ENCODE data around the gene NPAS3.

NPAS3 gene

DNA sequence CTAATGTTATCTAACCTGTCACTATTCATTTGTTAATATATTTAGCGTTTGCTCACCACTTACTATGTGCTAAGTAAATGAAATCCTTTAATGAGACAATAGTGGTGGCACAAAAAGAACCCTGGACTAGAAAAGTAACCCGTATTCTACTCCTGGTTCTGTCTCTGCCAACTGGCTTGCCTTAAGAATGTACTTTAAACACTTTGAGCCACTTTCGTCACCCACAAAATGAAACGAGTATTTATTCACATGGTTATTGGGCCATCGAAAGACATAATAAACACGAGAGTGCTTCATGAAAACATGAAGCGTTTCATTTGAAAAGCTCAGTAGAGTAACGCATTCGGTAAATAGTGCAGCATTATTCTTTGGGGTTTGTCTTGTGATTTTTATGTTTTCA lies 757.5 kb downstream of the NPAS3 start:
- in situ Hi-C loops (cut with MboI; ENCODE audit: low sequenced_read_pairs) = no loop called here

DNA sequence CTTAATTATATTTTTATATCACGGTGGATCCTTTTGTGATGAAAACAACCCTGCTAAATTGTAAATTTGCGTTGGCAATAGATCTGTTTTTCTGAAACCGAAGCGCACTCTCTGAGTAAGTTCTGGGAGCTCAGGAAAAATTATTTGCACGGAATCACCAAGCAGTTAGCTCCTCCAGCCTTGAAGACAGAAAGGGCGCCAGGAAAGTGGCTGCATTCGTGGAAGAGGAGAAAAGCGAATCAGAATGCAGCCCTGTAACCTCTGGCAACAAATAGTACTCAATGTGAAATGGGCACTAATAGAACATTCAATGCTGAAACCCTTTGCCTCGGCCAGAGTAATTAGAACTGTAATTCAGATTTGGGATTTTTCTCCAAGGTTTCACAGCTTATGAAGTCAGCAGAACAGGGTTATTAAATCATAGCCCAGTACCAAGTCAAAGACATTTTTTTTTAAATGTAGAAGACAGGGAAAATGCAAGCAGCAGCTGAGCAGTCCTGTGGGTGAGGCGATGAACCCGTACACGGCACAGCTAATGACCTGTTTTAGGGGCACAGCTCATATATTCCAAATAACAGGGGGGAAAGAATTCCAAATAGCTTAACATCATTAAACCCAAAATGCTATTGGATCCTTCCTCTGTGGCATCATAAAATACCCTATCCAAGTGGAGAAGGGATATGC lies 760.8 kb downstream of the NPAS3 start:
- in situ Hi-C loops (cut with MboI; ENCODE audit: low sequenced_read_pairs) = no loop called here

DNA sequence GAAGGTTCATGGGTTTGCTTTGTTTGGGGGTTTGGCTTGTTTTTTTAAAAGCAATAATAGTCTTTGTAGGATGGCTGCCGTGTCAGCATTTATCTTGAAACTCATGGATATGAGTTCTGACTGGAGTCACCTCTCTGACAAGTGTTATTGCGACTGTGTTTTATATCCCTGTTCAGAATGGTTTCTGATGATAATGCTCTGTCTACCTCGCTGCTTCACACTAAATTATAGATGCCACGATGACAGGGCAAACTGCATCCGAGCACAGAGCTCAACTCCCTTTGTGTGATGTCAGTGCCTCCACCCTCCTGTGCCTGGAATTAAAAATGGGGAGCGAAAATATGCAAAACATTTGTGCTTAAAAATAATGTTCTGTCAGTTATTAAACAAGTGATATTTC lies 761.4 kb downstream of the NPAS3 start:
- in situ Hi-C loops (cut with MboI; ENCODE audit: low sequenced_read_pairs) = no loop called here

DNA sequence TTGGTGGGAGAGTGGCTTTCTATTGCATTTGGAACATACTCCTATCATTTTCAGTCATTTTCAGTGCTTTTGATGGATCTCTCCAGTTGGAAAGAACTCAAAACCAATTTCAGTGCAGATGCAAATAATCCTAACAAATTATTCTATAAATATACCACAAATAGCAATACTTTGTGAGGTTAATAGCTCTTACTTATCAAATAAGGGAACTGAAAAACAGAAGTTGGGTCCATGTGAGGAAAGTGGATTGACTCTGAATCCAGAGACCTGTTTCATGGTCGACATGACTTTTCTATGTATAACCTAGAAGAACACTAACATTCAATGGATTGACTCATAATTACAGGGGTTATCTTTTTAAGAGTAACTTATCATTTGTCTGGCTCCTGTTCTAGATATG lies 763.6 kb downstream of the NPAS3 start:
- in situ Hi-C loops (cut with MboI; ENCODE audit: low sequenced_read_pairs) = no loop called here

DNA sequence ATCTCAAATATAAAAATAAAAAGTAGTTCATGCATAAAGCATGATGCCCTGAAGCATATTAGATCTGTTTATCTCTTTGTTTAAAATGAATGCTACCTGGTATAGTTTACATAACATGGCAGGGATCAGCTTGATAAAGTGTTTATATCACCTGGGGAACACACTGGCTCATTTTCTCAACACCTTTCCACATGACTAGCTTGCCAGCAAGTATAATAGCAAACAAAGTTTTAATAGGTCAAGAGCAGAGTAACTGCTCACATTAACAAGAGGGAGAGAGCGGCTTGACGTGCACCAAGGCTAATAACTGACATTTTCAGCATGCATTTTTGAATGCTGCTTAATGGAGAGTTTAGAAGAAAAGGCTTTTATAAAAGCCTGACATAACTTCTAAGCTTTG lies 765.8 kb downstream of the NPAS3 start:
- in situ Hi-C loops (cut with MboI; ENCODE audit: low sequenced_read_pairs) = no loop called here

DNA sequence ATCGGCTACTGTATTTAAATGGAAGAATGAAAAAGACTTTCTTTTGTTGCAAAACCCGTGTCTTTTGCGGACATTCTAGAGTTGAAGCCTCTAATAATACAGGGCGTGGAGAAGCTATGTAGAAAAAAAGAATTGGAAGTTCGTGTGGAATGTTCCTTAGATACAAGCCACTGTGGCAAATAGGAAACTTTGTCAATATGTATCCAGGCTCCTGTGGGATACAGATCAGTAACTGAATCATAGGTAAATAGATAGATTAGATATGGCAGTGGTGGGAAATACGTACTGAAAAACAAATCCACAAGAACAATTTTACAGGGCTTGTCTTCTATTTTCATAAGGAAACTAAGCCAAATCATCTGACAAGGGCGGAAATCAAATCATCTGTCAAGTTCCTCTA lies 766.8 kb downstream of the NPAS3 start:
- in situ Hi-C loops (cut with MboI; ENCODE audit: low sequenced_read_pairs) = no loop called here

DNA sequence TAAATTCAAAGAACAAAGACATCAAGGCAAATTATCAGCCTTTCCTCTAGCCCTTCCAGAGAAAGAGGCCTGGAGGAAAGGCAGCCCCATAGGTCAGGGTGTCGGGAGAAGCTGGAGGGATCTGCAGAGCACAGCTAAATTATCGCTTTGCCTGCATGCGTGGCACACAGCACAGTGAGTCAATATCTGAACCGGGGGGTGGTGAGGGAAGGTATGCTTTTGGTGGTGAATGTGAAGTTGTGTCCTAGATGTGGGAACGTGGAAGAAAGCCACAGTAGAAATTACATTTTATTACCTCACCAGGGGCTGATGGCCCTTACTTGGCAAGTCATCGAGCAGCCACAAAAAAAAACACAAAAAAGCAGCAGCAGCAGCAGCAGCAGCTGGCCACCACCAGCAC lies 769.0 kb downstream of the NPAS3 start:
- in situ Hi-C loops (cut with MboI; ENCODE audit: low sequenced_read_pairs) = no loop called here

DNA sequence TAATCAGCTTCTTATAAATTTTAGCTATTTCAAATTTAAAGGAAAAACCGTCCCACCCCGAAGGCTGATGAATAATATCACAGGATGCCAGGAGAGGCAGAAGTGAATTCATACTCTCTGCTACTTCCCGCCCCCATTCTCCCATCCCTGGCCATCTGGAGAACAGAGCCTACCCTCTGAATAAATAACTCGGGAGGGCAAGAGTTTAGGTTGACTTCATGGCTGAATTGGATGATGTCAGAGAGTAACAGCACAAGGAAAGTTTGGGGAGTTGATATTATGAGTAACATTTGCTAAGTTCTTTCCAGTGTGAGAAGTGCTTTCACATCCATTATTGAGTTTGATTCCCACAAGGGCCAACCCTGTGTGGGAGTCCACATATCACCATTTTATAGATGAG lies 770.6 kb downstream of the NPAS3 start:
- in situ Hi-C loops (cut with MboI; ENCODE audit: low sequenced_read_pairs) = no loop called here

DNA sequence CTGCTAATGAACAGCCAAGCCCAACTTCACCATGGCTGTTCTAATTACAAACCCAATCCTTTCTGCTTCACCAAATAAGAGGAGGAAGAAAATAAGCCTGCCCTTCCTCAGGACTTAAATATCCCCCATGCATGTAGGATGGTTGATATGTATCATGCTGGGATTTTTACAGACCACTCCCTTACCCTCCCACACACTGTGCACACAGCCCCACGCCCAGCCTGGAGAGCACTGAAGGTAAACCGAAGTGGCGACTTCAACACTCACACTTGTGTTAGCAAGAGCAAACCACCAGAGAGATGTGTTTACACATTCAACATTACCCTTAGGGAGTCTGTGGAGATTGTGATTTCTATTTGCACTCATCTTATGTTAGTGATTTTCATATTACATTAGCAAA lies 771.0 kb downstream of the NPAS3 start:
- in situ Hi-C loops (cut with MboI; ENCODE audit: low sequenced_read_pairs) = no loop called here

DNA sequence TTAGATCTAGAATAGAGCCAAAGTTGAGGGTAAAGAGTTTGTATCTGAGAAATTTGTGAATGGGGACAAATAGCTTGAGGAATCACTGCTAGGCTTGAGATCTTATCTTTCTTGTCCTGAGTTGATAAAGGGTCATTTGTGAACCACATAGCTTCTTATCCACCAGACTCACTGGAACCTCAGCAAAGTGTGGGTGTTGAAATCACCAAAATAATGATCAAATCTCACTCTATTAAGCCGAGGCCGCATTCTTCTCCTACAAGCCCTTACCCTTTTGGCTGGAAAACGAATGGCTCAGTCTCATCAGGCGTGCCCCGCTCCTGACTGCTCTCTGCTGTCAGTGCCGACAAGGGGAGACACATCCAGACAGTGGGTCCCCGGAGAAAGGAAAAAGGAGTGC lies 771.6 kb downstream of the NPAS3 start:
- in situ Hi-C loops (cut with MboI; ENCODE audit: low sequenced_read_pairs) = no loop called here

DNA sequence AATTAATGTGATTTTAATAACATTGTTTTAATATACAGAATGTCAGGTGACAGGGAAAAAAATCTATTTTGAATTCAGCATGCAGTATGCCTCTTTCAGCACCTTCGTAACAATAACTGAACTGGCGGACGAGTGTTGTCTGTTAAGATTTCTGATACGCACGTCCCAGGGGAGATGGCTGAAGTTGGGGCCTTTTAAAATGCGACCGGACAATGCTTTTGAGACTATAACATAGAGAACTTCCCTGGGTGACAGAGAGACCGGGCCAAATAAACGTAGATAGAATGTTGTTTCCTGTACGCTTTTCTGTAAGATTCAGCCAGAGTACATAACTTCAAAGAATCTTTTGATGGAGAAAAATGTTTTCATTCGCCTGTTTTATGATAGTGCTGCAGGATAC lies 772.5 kb downstream of the NPAS3 start:
- in situ Hi-C loops (cut with MboI; ENCODE audit: low sequenced_read_pairs) = no loop called here

DNA sequence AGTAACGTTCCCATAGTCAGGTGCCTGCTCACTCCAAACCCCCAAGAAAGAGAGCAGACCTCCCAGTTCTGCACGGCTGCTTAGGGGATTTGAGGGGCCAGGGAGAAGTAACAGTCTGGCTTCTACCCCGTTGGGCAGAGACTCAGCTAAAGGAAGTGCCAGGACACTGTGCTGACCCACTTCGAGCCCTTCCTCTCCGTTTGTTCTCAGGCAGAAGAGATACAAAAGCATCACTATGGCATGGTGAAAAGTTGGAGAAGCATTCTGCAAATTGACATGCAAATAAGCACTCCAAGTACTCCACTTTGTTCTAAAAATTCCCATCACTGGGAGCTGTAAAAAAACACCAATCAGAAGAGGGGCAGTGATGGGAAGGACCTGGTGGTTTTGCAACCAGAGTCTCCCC lies 773.1 kb downstream of the NPAS3 start:
- in situ Hi-C loops (cut with MboI; ENCODE audit: low sequenced_read_pairs) = no loop called here

DNA sequence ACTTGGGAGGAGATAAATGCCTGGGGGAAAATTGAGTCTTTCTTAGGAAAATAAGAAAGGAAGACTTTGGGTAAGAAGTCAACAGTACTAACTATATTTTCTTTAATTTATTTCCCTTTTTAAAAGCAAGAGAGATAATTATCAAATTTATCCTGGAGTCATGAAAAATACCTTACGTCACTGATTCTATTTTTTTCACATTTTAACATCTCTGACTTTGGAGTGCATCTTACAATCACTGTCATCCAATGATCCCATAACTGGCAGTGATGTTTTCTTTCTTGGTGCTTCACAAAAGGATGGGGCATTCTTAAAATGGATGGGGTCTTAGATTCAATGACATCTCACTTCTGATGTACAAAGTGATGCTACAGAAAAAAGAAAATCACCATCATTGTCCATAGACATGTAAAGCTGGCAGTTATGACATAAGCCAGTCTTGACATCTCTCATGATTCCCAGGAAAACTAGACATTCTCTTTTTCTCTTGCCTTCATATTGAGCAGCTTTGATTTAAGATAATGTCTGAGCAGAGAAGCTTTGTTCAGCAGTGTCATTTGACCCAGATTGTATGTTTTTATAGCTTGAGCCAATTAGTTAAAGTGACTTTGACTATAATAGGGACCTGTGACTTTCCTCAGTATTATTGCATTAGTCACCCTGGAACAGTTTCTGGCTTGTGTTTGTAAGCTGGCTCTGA lies 776.0 kb downstream of the NPAS3 start:
- in situ Hi-C loops (cut with MboI; ENCODE audit: low sequenced_read_pairs) = no loop called here

DNA sequence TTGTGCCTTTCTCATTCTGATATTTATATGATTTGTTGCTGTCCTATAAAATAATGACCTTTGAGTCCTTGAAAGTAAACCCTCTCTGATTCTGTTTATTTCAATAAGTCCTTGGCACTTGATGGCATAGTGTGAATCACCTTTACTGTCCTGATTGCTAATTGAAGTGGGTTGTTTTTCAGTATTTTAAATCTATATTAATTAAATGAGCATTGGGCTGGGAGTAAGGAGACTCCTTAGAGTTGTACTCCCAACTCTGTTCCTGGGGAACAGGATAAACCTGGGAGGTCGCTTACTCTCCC lies 776.5 kb downstream of the NPAS3 start:
- in situ Hi-C loops (cut with MboI; ENCODE audit: low sequenced_read_pairs) = no loop called here

DNA sequence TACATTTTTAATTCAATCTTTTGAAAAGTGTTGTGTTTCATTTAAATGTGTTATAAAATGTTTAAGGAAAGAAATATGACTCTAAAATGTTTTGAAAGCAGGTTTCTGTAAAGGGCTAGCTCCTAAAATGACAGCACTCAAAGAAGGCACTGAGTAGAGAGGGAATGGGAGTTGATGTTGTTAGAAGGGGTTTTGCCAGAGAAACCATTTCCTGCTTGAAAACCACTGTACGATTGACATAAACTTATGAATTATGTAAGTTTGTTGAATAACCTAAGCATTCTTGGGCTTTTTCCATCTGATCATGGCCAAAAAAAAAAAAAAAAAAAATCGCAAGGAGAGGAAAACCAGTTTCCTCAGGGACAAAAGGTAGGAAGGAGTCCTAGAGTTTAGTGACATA lies 778.2 kb downstream of the NPAS3 start:
- in situ Hi-C loops (cut with MboI; ENCODE audit: low sequenced_read_pairs) = no loop called here

DNA sequence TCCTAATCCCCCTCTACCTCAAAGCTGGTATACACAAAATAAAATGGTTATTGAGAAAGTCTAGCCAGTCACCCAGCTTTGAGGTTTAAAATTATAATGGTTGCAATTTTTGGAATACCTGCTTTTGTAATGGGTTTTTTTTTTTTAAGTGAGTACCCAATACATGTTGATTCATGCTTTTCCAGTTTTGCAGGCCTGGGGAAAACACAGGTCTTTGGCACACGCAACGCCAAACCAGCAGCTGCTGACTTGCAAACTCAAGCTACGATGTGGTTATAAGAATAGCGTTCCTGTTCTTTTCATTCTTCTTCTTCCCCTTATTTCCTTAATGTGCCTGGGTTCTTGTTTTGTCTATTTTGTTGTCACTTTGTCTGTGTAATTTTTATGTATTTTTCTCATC lies 779.2 kb downstream of the NPAS3 start:
- in situ Hi-C loops (cut with MboI; ENCODE audit: low sequenced_read_pairs) = no loop called here

DNA sequence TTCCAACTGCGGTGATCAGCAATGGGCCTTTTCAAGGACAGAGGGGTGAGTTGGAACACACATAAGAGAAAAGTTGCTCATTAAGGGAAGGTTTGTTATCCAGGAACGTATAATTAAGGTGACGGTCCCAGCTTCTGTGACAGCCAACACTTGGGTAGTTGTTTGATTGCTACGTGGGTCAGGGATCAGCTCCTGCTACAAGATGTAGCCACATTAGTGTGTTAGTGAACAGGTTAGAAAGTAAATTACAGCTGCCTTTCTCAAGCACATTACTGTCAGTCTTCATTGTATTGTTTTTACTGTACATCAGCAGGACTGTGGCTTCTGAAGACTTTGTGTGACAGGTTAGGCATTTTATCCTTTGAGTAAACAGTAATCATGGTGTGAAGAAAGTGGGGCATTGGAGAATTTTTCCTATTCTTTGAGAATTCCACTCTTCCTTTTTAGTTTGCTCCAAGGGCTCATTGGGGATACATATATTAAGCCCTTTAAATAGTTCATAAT lies 781.7 kb downstream of the NPAS3 start:
- in situ Hi-C loops (cut with MboI; ENCODE audit: low sequenced_read_pairs) = no loop called here

DNA sequence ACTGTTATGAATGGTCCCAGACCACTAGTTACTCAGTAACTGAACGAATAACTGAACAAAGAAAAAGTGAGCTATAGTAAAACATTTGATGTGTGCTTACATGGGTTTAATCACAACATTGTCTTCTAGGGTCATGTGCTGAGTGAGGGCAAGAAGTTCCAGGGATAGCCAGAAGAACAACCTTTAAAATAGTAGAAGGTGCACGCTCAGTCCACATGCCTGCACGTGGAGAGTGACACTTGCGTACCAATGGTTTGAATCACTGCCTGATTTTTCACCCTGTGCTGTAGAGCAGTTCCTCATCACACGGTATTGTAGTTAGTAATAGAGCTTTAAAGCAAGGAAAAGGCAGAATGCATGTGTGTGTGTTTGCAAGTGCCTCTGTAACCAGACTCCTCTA lies 788.0 kb downstream of the NPAS3 start:
- in situ Hi-C loops (cut with MboI; ENCODE audit: low sequenced_read_pairs) = no loop called here

DNA sequence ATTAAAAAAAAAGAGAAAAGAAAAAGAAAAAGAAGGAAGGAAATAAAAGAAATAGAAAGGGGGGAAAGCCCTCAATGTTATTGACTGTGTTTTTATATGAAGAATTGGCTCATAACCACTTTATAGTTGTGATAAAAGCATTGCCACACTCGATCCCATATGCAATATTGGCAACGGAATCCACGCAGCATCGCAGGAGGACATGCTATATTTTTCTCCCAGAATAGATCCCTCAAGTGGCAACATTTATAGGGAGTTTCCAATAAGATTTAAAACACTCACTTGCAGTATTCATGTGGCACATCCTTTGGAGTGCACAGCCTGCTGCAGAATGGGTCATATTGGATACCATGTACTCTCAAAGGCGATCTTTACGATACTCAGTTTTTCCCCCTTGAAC lies 788.9 kb downstream of the NPAS3 start:
- in situ Hi-C loops (cut with MboI; ENCODE audit: low sequenced_read_pairs) = no loop called here

DNA sequence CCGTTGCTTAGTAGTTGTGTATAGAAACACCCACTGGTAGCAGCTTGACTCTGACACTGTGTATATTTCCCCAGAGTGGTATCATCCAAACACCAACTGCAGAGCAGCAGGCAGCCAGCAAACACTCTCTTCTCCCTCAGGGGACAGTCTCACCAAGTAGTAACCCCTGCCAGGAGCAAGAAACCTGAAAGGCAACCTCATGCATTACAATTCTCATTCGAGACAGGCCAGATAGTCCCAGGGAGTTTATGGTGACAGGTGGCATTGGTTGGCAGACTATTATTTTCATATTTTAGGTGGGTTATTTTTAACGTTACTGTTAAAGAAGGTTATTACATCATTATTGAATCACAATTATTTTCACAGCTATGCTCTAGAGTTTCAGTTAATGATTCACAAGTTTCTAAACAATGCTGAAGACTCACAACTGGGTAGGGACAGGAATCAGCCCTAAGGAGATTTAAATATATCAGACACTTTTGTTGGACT lies 789.4 kb downstream of the NPAS3 start:
- in situ Hi-C loops (cut with MboI; ENCODE audit: low sequenced_read_pairs) = no loop called here

DNA sequence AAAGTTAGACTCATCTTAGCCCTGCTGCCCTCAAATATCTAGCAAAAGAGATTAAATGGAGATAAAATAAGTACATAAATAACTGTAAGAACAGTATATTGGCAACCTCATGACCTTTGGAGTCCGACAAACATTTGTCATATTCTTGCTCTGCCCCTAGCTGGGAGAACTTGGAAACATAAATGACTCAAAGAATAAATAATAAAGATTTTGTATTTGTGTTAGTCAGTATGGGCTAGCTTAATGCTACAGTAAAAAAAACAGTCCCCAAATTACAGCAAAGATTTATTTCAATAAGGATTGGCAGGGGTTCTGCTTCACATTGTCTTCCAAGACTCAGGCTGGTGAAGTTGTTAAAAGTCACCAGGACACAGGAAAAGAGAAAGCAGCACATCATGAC lies 791.5 kb downstream of the NPAS3 start:
- in situ Hi-C loops (cut with MboI; ENCODE audit: low sequenced_read_pairs) = no loop called here

DNA sequence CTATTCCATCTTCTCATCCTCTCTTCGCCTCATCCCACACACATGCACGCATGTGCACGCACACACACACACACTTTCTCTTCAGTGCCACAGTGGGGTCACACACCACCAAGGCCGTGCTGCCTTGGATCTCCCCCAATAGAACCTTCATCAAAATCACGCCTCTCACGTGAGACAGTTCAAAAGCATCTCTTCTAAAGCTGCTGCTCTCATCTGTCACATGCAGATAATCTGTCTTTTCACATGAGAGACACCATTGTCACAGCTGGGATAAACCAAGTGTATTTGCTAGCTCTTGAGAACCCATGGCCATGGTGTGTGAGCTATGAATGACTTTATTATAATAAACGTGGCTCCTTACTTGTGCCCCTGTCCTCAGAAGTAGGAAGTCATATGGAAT lies 793.5 kb downstream of the NPAS3 start:
- in situ Hi-C loops (cut with MboI; ENCODE audit: low sequenced_read_pairs) = no loop called here

DNA sequence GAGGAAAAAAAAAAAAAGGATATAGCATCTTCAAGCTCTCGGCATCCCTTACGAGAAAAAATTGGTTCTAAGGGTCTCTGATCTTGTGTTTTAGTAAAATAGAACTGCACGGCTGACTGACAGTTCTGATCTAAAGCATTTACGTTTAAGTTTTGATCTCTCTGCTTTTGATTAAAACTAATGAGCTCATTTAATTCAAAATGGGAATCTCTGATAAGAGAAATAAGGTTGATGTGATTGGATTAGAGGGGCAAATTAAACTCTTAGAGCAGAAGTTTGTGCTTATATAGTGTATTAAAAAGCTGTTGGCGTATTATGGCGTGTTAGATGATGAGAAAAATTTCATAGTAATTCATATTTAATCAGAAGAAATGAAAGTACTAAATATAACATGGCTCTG lies 794.6 kb downstream of the NPAS3 start:
- in situ Hi-C loops (cut with MboI; ENCODE audit: low sequenced_read_pairs) = no loop called here

Data from hTERT RPE-1 (cell line).